Stimulated activated CD4-positive, alpha-beta T cell treated with anti-CD3 and anti-CD28 coated beads, Interleukin-15, amount 100 ng/mL, for 48 hours (primary cell): ENCODE measurements around the gene DHRS7C.
"Not testable (repeated sequence)": the region's sequence is repeated elsewhere in the genome, so short reads cannot be mapped to it uniquely, and the experiment has no call there.

ENCODE experiments used
- DNase-seq, 2 donors: peaks; one replicate each; pipeline ENCODE4 v3.0.0-alpha.2; 2020; ENCODE audit warnings: low read depth in 2 of 2

The DHRS7C gene

DNA sequence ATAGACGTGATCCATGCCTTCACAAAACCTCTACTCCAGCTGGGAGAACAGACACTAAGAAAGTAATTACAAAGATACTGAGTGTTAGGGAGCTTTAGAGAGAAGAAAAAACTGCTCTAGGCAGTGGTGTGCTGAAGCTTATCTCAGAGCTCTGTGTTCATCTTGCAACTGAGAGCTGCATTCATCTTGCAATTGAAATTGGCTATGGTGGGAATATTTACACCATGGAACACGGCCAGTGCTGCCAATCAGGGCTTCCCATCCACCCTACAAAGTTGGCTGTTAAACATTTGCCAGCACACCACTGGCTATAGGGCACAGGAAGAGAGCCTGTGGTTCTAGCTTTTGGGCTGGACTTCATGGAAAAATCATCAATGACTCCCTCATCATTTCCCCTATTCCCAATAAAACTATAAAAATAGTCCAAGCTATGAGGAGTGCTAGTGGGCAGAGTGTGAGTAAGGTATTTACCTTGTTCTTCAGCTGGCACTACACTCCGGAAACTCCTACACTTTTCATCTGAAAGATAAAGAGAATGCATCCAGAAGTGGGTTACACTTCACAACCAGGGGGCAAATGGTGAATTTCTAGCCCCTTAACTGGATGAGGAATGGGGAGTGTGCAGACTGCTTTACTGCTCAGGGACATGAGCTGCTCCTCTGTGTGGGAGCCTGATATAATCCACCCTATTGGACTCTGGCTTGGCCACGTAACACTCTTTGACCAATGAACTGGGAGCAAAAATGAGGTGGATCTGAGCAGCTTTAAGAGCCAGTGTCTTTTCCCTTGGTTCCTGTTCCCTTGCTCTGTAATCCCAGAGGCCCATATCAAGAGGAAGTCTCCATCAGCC lies 18.9 kb upstream of the DHRS7C start:
- DNase-seq = no peak

DNA sequence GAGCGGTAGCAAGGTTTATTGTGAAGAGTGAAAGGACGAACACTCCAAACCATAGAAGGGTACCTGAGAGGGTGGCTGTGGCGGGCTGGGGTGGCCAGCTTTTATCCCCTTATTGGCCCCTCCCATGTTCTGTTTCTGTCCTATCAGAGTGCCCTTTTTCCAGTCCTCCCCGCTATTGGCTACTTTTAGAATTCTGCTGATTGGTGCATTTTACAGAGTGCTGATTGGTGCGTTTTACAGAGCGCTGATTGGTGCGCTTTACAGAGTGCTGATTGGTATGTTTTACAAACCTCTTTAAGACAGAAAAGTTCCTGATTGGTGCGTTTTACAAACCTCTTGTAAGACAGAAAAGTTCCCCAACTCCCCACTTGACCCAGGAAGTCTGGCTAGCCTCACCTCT lies 18.0 kb upstream of the DHRS7C start:
- DNase-seq = no peak

DNA sequence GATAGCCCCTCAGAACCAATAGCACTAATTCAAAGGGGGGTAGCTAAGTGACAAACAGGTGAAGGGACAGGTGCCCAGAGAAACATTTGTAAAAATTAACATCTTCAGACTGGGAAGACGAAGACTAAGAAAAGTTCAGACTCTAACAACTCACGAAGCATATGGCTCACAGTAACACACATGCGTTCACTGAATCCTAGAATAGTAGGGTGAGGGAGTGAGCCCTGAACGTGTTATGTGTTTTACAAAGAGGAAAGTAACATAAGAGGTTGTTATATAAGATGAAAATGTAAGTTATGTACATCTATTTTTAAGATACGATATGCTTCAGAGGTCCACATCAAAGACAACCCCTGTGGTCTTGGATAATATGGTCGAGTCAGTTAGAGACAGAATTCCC lies 15.3 kb upstream of the DHRS7C start:
- DNase-seq = no peak

DNA sequence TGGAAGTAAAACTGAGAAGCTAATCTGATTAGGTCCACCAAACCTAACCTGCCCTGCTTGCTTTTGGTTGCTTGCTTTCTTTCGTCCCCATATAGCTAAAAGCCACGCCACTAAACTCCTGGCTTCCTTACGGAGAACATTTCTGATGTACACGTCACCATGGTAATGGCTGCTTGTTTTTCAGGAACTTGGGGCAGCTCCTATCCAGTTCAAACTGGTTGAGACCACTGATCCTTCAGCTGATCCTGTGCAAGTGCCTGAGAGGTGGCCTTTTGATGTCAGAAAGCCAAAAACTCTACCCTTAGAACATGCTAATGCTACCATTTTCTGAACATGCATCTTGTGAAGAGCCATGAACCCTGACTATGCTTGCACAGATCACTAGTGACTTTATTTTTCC lies 14.4 kb upstream of the DHRS7C start:
- DNase-seq = no peak

DNA sequence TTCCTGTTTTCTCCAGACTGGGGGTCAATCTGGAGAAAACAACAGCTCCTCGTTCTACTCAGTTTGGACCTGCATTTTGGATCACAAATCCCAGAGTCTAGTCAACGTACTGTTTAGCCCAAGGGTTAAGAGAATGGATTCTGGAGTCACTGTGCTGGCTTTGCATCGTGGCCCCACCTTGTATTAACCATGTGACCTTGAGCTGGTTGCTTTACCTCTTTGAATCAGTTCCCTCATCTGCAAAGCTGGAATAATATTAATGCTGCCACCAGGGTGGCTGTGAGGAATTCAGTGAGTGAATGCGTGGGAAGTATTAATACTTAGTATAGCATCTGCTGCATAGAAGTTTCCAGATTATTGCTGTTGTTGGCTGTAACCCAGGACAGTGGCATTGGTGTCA lies 11.3 kb upstream of the DHRS7C start:
- DNase-seq = no peak

DNA sequence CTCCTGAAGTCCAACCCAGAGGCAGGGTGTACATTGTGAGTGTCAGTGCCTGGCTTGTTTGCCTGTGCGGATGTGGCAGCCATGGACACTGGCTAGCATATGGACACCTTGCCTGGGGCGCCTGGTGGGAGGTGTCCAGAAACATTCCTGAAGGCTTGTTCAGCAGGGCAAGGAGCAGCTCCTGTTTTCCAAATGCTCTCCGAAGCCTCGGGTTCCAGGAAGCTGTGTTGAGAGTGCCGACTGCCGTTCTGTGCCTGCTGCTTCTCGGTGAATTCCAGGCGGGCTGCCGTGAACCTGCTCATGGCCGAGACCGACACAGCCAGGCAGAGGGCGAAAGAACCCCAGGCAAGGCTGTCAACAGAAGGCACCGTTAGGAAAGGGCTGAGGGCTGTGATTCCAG lies 10.9 kb upstream of the DHRS7C start:
- DNase-seq = no peak

DNA sequence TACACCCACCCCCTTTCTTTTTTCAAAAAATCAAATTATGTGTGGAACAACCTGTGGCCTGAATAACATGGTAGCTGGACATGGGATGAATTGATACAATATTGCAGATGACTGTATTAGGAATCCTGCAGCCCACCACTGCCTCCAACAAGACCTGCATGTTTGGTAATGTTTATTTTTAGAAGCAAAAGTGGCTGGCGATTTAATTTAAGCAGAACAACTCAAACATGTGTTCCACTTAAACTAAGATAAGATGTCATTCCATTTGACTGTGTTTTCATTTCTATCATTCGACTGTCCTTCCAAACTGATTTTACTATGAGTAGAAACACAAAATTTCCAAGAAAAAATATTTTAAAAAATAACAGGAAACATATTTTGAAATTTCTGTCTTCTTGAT lies 10.1 kb upstream of the DHRS7C start:
- no peak for DNase-seq

DNA sequence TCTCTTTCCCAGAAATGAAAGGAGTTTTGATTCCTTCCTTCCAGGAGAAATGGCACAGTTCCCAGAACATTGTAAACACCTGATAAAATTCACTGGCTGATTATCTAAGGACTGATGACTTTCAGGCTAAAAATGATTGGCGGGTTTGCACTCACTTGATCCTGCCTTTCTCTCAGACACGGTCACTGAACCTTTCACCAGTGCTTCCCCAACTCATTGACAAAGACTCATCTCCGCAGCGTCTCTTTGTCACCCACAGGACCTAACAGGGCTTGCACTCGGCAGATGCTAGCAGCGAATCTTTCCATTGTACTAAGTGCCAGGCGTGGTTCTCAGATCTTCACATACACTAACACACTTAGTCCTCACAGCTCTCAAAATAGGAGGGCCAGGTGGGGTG lies 7.3 kb upstream of the DHRS7C start:
- DNase-seq = no peak

DNA sequence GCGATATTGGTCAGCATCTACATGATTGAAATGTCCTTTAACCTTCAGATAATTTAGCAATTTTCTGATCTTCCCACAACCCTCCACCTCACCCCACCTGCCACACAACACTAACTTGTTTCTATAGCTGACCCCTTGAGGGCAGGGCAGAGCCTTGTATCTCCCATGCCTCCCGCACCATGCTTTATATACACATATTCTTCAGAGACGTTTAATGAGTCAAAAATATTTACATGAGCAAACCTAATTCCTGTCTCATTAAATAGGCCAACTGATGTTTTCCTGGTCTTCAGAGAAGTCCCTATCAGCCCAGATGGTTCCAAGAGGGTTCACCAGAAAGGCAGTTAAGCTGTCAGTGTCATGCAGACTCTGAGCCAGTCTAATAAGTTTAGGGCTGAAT lies 6.6 kb upstream of the DHRS7C start:
- no peak for DNase-seq

DNA sequence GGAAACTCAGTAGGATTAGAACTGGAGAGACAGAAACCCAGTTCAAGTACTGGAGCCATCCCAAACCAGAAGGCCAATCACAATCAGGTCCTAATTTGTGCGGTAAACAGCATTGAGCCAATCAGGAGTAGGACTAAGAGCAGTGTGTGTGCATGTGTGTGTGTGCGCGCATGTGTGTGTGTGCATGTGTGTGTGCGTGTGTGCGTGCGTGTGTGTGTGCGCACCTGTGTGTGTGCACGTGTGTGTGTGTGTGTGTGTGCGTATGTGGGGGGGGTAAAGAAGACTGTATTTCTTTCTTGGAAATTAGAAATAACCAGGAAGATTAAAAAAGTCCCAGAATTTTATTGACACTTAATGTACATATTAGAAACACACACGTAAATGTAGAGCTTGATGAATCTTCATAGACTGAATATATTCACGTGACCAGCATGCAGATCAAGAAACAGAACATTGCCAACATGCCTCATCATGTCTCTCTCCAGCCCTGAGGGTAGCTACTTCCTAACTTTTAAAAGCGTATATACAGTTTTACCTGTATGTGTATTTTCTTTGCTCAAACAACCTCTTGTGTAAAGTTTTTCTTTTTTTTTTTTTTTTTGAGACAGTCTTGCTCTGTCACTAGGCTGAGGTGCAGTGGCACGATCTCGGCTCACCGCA lies 919 bp upstream of the DHRS7C start:
- no peak for DNase-seq

DNA sequence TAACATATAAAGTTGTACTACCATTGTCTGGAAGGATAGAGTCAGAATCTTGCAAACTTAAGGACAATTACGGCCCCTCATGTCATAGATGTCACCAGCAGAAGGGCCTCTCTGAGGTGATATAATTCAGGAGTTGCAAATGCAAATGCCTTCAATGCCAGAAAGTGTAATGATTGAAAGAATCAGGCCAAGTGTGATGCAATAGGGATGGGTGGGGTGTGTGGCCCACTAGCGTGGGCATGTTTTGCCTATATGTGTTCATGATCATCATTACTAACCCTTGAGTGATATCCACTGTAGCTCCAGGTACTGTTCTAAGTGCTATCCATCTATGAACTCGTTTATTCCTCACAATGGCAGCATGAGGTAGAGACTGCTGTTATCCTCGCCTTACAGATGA lies 1.1 kb downstream of the DHRS7C start:
- DNase-seq = no peak

DNA sequence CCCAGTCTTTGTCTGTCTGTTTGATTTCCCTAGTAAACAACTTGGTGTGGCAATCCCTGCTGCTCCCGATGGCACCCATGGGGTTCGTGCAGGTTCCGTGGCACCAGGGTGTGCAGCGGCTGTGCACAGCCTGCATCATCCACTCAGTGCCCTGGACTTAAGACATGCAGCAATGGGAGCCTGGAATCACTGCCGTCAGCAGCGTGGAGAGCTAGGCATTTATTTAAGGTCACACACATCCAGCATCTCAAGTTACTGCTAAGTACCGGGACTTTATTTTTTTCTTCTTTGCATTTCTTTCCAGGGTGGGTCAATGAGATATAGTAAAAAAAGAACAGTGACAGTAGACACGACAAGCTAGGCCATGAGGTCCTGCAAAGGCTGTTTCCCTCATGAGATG lies 2.8 kb downstream of the DHRS7C start:
- DNase-seq = no peak

DNA sequence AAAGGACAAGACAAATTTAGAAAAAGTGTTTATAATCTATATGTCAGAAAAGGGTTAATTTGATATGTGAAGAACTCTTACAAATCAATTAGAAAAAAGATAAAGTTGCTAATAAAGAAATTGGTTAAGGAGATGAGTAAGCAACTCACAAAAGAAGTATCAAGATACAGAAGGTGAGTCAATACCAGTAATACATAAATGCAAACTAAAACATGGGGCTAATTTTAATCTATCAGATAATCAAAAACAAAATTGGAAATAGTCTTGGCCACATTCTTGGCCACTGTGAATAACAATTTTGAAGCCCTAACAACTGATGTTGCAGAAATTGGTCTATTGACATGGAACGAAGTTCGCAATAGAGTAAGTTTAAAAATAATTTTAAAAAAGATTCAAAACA lies 6.8 kb downstream of the DHRS7C start:
- no peak for DNase-seq

DNA sequence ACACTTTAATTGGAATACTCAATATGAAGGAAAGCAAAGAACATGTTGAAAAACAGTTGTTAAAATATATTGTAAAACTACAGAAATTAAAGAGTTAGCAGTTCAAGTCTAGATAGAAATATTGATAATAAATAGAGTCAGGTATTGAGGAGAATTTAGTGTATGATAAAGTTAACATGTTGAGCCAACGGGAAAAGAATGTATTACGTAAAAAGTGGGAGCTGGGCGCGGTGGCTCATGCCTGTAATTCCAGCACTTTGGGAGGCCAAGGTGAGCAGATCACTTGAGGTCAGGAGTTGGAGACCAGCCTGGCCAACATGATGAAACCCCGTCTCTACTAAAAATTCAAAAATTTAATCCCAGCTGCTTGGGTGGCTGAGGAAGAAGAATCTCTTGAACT lies 7.9 kb downstream of the DHRS7C start:
- not testable (repeated sequence) for DNase-seq

DNA sequence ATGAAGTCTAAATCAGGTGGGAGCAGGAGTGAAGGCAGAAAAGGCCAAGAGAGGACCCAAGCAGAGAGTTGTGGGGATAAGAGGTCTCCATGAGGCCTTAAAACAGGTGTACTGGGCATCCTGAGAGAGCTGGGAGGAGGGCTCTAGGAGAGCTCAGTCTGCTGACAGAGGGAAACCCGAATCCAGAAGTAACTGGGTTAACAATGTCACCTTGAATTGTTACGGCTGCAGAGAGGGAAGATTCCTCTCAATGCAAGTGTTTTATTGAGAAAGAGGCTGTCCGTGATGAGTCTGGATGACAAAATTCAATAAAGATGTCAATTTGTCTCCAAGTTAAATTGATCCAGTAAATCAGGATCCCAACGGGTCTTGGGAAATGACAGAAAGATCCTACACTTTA lies 8.3 kb downstream of the DHRS7C start:
- no peak for DNase-seq

DNA sequence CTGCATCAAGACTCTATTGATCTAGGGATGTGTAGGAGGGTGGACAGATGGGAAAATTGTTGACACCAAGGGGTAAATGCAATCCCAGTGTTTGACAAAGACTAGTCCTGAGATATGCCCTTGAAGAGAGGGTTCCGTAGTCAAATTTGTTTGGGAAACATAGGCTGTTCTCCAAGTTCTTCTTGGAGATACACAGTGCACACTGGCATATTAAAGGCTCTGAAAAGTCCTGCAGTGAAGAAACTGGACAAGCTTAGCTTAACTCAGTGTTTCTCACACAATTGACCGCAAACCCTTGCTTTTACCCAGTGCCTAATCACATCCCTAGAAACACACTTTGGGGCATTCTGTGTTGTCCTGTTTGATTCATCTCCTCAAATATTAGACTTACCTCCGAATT lies 10.8 kb downstream of the DHRS7C start:
- no peak for DNase-seq

DNA sequence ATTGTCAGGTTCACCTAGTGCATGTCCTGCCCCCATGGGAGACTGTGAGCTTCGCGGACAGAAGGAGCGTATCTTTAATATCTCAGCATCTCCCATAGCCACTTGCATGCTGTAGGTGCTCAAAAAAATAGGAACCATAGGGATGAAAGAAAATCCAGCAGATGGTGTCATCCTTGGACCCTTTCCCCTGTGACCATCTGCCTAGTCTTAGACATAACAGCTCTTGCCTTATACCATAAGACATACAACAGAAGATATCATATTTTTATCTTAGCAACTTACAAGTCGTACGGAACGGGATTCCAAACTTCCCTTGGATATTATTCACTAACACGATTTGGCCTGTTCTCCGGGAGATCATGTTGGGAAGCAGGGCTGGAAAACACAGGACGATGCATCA lies 14.5 kb downstream of the DHRS7C start:
- no peak for DNase-seq

DNA sequence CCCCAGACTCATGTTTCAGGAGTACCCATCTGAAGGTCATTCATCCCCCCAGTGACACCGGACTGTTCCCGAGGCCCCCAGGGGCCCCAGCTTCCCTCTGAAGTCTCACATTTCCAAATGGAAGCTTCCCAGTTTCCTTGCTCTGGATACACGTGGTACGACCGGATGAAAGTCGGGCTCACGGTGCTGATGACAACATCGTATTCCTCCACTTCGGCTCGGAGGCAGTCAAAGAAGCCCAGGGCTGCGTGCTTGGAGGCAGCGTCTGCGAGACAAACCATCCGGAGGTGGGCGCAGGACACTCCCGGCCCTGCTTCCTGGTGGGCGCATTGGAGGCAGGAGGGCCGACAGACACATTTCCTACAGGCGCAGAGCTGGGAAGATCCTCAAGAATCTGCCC lies 18.7 kb downstream of the DHRS7C start:
- DNase-seq = no peak

DNA sequence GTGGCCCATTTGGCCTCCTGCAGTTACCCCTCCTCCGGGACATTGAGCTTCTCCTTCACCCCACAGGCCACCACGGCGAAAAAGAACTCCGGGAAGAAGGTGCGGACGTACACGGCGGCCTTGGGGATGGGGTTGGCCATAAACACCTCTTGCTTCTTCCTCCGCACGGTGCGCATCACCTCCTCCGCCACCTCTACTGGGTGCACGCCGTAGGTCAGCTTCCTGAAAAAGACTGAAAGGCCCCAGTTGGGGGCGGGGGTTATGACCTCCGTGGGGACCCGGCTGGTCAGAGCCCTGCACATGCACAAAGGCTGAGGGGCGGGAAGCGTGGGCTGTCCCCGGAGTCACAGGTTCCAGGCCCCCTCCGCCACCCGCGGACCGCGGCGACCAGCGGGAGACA lies 19.9 kb downstream of the DHRS7C start:
- DNase-seq = no peak

DNA sequence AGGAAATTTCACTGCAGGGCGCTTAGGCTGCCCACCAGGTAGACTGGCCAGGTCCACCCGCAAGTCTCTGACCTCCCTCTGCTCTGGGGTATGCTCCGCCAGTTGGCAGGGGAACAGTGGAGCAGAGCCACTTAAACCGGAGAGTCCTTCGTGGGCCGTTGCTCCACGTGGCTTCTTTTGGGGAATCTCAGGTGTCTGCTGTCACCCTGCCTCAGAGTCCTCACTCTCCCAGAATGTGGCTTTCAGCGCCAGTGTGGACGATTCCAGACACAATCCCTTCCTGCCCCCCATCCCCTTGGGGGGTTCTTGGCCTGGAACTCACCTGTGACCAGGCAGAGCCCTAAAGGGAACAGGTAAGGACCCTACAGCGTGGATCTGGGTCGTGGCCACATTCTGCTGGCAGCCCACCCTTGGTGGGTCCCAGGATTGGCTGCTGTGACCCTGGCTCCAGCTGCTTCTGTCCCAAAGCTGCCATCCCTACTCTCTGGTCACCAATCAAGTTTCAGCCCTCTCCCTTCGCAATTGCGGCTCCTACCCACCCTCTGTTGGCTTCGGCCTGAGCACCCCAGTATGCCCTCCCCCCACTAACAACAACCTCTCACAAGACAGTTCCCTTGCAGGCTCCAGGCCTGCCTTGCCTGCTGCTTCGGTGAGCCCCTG lies 22.2 kb downstream of the DHRS7C start:
- DNase-seq = no peak

DNA sequence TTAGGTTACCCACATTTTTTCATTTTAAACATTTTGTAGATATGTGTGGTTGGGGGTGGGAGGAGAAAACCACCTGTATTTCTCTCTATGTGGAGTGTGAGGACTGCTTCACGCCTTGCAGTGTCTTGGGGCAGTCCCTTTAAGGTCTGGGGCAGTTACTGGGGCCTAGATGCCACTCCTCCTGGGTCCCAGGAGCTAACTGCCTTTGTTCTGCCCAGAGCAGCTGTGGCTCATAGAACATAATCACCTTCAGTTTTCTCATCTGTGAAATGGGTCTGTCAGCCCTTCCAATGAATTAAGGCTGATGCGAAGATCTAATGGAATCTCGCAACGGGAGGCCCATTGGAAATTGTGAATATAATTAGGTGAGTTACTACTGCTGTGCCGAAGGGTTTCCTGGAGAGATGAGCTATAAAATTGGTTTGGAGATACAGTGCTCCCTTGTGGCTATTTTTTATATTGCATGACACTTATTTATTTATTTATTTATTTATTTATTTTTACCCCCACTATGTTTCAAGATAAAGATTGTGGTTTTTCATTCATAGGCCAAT lies 22.9 kb downstream of the DHRS7C start:
- no peak for DNase-seq

DNA sequence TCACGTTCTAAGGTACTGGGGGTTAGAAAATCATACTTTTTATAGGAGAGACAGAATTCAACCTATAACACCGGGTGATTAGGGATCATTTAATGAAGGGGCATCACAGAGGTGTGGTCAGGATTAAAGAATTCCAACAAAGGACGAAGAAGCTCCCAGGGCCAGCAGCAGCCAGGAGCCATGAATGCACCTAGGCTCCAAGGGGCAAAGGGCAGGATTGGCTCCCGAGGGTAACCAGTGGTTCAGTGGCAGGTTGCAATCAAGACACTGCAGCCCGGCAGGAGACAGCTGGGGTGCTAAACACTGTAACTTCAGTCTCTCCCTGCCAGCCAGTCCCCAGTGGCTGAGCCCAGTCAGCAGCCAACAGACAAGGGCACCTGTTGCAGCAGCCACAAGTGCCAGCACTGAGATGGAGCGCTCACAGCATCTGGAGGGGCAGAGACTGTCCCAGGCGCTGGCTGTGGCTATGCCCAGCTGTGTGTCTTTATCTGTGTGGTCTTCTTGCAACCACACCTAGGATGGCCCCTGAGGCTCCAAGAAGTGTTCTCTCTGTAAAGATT lies 23.9 kb downstream of the DHRS7C start:
- DNase-seq = no peak
